ENCODE data around the gene RNF181. TPM values are rescaled to one million over a fixed set of nuclear protein-coding genes. Genes with fewer than 3 reads are reported as not detected.

Gene RNF181
- total RNA-seq, 1 donor from 2014 or later, result 78.8 TPM

DNA sequence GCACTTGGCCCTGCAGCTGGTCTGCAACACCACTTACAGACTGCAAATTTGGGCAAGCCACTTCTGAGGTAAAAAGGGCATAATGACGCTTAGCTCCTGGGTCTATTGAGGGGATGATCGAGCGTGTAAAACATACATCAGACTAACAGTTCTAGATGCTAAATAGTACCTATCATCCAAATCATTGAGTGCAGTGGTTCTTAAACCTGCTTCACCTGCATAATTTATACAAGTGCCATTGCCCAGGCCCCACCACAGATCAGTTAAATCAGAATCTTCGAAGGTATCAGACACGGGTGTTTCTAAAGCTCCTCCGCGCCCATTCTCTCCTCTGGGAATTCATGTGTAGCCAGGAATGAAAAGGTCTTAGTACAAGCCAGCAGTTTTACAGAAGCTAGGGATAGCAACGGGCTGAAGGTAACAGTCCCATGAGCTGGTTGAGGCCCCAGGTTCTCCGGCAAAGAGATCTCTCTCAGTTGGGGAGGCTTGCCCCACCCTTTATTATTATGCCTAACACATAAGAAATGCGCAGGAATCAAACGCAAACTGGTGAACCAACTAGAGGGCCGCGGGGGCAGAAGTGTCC is 737 bp upstream of the RNF181 start:
- Mint-ChIP-seq H3K27ac (peak overlapping the region; percentile 96), H3K9me3 (no peaks in the 10 kb centered on the region), H3K4me1 (ENCODE audit: unreplicated experiment) (peaks cover 25% of the 10 kb centered on the region), H3K36me3 (peaks cover 4% of the 10 kb centered on the region), H3K27me3 (no peaks in the 10 kb centered on the region), H3K4me3 (peak overlapping the region; percentile 99)
- TF ChIP-seq, protein P1, sequence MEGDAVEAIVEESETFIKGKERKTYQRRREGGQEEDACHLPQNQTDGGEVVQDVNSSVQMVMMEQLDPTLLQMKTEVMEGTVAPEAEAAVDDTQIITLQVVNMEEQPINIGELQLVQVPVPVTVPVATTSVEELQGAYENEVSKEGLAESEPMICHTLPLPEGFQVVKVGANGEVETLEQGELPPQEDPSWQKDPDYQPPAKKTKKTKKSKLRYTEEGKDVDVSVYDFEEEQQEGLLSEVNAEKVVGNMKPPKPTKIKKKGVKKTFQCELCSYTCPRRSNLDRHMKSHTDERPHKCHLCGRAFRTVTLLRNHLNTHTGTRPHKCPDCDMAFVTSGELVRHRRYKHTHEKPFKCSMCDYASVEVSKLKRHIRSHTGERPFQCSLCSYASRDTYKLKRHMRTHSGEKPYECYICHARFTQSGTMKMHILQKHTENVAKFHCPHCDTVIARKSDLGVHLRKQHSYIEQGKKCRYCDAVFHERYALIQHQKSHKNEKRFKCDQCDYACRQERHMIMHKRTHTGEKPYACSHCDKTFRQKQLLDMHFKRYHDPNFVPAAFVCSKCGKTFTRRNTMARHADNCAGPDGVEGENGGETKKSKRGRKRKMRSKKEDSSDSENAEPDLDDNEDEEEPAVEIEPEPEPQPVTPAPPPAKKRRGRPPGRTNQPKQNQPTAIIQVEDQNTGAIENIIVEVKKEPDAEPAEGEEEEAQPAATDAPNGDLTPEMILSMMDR (conservative IDR thresholded peaks at IDR 0.05), result no peak
- DNase-seq (ENCODE audit: extremely low spot score, unreplicated experiment), result no peak

DNA sequence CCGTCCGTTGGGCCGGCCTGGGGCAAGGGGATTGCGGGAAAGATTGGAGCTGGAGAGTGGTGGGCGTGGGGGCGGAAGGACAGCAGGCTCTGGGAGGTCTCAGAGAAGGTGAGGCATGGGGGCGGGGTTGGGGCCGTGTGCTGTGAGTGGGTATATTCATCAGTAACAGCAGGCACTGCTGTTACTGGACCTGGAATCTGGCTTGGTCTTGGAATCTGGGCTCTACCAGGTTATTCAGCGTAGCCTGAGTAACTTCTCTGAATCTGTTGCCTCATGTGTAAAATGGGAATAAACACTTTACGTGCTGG is 435 bp downstream of the RNF181 start:
- Mint-ChIP-seq H3K27me3 (no peaks in the 10 kb centered on the region), H3K9me3 (no peaks in the 10 kb centered on the region), H3K36me3 (peaks cover 4% of the 10 kb centered on the region), H3K4me3 (peak overlapping the region; percentile 99), H3K4me1 (ENCODE audit: unreplicated experiment) (peaks cover 14% of the 10 kb centered on the region), H3K27ac (peak overlapping the region; percentile 96)
- TF ChIP-seq, protein P1 (conservative IDR thresholded peaks at IDR 0.05), result no peak
- no peak for DNase-seq (ENCODE audit: extremely low spot score, unreplicated experiment)

GRCh38 chr2:85596486-85597143 is 1.1 kb downstream of the RNF181 start:
- H3K36me3 Mint-ChIP-seq, result peaks cover 4% of the 10 kb centered on the region
- peak overlapping the region; percentile 99 for H3K4me3 Mint-ChIP-seq
- H3K4me1 Mint-ChIP-seq (ENCODE audit: unreplicated experiment), result peaks cover 14% of the 10 kb centered on the region
- DNase-seq (ENCODE audit: extremely low spot score, unreplicated experiment), result no peak
- no peaks in the 10 kb centered on the region for H3K9me3 Mint-ChIP-seq
- TF ChIP-seq, protein P1 (conservative IDR thresholded peaks at IDR 0.05), result no peak
- no peaks in the 10 kb centered on the region for H3K27me3 Mint-ChIP-seq
- H3K27ac Mint-ChIP-seq, result no peak overlapping the region

GRCh38 chr2:85597241-85597640 is 1.7 kb downstream of the RNF181 start:
- H3K27ac Mint-ChIP-seq, result no peak overlapping the region
- DNase-seq (ENCODE audit: extremely low spot score, unreplicated experiment), result no peak
- H3K4me1 Mint-ChIP-seq (ENCODE audit: unreplicated experiment), result peaks cover 14% of the 10 kb centered on the region
- no peaks in the 10 kb centered on the region for H3K27me3 Mint-ChIP-seq
- TF ChIP-seq, protein P1 (conservative IDR thresholded peaks at IDR 0.05), result no peak
- H3K9me3 Mint-ChIP-seq, result no peaks in the 10 kb centered on the region
- H3K36me3 Mint-ChIP-seq, result peaks cover 4% of the 10 kb centered on the region
- H3K4me3 Mint-ChIP-seq, result peak overlapping the region; percentile 99

- TF ChIP-seq, protein P1 (conservative IDR thresholded peaks at IDR 0.05), result no peak
- Mint-ChIP-seq H3K36me3 (peaks cover 4% of the 10 kb centered on the region), H3K27ac (no peak overlapping the region), H3K4me3 (peak overlapping the region; percentile 55), H3K27me3 (no peaks in the 10 kb centered on the region), H3K9me3 (no peaks in the 10 kb centered on the region), H3K4me1 (ENCODE audit: unreplicated experiment) (peaks cover 19% of the 10 kb centered on the region)
- no peak for DNase-seq (ENCODE audit: extremely low spot score, unreplicated experiment)
These were observed 3.2 kb downstream of the RNF181 start for GRCh38 chr2:85598594-85599340.

Measured in type B pancreatic cell (in vitro differentiated cells).